Transverse colon (tissue), 4 donors: Measurements from ENCODE around the gene ABCB6.

Experiments
- POLR2A ChIP-seq: fragments of 450-650 bp; IDR thresholded peaks from one replicate; pipeline ENCODE4 v1.6.1; 2016; ENCODE audit warnings: antibody characterized with exemption, mild to moderate bottlenecking, moderate library complexity
- POLR2AphosphoS5 ChIP-seq, 3 donors: sonication (generic); formaldehyde crosslinking; IDR thresholded peaks; one replicate each; pipeline ENCODE4 v1.6.1; 2016; ENCODE audit warnings: antibody characterized with exemption in 3 of 3
- TF ChIP-seq, protein P1 (sequence below), 5 experiments: fragments of 200-600 bp in 3 of 5; fragments of 450-650 bp in 2 of 5; sonication (generic) in 3 of 5; IDR thresholded peaks; 1 replicate in 2 of 5; 2 replicates in 3 of 5; pipeline ENCODE4 v1.5.1; 2016 to 2017; ENCODE audit warnings: antibody characterized with exemption in 5 of 5, inconsistent platforms in 3 of 5, mild to moderate bottlenecking in 2 of 5, moderate library complexity in 1 of 5

DNA sequence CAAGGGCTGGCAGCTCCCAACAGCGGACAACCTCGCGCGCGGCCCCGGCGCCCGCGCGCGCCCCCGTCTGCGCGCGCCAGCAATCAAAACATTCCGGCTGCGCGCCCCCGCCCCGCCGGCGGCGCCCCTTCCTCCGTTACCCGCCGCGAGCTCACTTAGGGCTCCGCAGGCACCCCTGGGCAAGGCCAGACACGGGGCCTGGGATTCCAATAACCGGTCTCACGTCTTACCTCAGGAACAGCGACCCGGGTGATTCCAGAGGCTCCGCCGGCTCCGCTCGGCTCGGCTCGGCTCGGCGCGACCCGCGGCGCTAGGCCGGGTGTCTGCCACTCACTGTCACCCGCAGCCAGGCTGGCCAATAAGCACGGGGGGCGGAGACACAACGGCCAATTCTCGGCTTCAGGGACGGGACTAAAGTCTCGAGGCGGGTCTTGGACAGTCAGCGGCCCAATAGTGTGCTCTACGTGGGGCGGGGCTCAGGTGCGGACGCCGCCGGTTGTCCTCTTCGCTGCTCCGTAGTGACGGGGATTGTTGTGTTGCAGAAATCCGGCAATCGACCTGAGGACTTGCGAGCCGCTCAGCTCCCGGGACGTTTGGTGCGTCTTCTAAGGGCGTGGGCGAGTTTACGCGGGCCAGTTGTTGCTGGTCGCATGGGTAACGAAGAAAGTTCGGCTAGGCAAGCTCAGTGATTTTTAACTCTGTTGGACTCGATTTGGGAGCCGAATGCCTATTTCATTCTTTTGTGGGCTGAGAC is 10.7 kb upstream of the ABCB6 start, which contains the start of the genes ANKZF1 and ATG9A:
- TF ChIP-seq POLR2AphosphoS5 (IDR thresholded peaks at IDR 0.05), result peak; percentile 94 to 99 (median 97)
- TF ChIP-seq, protein P1, sequence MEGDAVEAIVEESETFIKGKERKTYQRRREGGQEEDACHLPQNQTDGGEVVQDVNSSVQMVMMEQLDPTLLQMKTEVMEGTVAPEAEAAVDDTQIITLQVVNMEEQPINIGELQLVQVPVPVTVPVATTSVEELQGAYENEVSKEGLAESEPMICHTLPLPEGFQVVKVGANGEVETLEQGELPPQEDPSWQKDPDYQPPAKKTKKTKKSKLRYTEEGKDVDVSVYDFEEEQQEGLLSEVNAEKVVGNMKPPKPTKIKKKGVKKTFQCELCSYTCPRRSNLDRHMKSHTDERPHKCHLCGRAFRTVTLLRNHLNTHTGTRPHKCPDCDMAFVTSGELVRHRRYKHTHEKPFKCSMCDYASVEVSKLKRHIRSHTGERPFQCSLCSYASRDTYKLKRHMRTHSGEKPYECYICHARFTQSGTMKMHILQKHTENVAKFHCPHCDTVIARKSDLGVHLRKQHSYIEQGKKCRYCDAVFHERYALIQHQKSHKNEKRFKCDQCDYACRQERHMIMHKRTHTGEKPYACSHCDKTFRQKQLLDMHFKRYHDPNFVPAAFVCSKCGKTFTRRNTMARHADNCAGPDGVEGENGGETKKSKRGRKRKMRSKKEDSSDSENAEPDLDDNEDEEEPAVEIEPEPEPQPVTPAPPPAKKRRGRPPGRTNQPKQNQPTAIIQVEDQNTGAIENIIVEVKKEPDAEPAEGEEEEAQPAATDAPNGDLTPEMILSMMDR (IDR thresholded peaks at IDR 0.05), result peak in 1 of 5 experiments; percentile 28
- TF ChIP-seq POLR2A, result peak; percentile 94
